CD4-positive, alpha-beta T cell treated with Interleukin-4 for 1 hour (primary cell): Measurements from ENCODE around the gene KCNN3.
"Not testable (repeated sequence)": the region's sequence is repeated elsewhere in the genome, so short reads cannot be mapped to it uniquely, and the experiment has no call there.

Source experiments
- DNase-seq, 2 donors: peaks; one replicate each; pipeline ENCODE4 v3.0.0-alpha.2; 2020 to 2022

Gene KCNN3

GRCh38 chr1:154695985-154696384 lies 174.1 kb downstream of the KCNN3 start:
- no peak for DNase-seq

DNA sequence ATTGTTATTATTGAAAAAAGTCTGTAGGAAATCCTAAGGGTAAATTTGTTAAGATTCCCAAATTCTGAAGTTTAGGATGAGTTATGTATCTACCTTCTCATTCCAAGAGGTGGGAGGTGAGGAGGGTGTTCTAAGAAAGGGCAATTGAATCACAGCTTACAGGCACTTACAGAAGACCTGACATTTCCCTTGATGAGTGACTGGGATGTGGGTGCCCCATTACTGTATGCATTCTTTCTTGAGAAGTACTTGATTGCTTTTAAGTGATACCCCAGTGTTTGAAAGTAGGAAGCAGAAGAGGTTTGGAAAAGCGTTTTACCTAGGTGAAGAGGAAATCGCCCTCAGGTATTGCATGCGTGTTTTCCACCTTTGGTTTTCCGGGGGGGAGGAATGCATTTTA lies 175.1 kb downstream of the KCNN3 start:
- DNase-seq: no peak

- no peak for DNase-seq
Measured at GRCh38 chr1:154689083-154689482, 181.0 kb downstream of the KCNN3 start.

GRCh38 chr1:154686507-154686906 lies 183.6 kb downstream of the KCNN3 start:
- no peak for DNase-seq

GRCh38 chr1:154683820-154684219 lies 186.3 kb downstream of the KCNN3 start:
- no peak for DNase-seq

DNA sequence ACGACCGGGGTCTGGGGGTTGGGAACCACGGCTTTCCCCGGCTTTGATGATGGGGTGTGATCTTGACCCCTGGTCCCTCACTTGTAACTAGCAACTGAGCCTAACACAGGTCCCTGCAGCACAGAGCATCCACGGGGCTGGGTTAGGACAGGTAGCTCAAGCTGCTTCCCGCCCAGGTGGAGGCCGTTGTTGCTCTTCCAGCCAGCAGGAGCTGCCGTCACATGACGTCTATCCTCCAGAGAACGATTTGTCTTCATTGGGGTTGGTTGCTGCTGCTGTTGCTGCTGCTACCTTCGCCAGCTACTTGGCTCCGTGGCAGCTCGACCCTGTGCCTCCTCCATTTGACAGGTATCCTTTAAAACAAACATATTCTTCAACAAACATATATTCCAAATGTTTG lies 187.8 kb downstream of the KCNN3 start:
- DNase-seq: no peak

DNA sequence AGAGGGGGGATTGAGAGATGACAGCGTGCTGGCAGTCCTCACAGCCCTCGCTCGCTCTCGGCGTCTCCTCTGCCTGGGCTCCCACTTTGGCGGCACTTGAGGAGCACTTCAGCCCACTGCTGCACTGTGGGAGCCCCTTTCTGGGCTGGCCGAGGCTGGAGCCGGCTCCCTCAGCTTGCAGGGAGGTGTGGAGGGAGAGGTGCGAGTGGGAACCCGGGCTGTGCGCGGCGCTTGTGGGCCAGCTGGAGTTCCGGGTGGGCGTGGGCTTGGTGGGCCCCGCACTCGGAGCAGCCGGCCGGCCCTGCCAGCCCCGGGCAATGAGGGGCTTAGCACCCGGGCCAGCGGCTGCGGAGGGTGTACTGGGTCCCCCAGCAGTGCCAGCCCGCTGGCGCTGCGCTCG lies 192.2 kb downstream of the KCNN3 start:
- not testable (repeated sequence) for DNase-seq

DNA sequence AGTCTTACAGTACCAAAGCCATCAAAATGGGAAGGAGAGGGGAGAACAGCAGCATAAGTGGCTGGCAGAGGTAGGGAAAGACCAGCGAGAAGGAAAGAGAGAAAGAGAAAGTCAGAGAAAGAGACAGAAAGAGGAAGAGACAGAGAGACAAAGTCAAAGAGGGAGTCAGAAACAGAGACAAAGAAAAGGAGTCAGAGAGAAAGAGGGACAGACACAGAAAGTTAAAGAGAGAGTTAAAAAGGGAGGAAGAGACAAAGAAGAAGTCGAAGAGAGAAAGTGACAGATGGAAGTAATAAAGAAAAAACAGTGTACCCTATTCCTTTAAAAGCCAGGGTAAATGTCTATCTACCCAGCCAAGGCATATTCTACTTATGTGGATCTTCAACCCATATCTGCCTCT lies 193.2 kb downstream of the KCNN3 start:
- not testable (repeated sequence) for DNase-seq

DNA sequence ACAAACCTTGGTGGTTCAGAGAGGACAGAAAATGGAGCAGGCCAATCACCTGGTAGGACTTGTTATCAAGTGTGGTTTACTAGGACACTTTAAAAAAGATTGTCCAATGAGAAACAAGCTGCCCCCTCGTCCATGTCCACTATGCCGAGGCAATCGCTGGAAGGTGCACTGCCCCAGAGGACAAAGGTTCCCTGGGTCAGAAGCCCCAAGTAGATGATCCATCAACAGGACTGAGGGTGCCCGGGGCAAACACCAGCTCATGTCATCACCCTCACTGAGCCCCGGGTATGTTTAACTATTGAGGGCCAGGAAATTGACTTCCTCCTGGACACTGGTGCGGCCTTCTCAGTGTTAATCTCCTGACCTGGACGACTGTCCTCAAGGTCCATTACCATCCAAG lies 195.6 kb downstream of the KCNN3 start:
- not testable (repeated sequence) for DNase-seq

- DNase-seq: not testable (repeated sequence)
Measured at GRCh38 chr1:154672245-154672644, 197.8 kb downstream of the KCNN3 start.

DNA sequence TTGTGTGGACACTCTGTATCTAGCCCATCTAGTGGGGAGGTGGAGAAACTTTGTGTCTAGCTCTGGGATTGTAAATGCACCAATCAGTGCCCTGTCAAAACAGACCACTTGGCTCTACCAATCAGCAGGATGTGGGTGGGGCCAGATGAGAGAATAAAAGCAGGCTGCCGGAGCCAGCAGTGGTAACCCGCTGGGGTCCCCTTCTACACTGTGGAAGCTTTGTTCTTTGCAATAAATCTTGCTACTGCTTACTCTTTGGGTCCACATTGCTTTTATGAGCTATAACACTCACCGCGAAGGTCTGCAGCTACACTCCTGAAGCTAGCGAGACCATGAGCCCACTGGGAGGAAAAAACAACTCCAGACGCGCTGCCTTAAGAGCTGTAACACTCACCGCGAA lies 198.7 kb downstream of the KCNN3 start:
- DNase-seq: not testable (repeated sequence)

GRCh38 chr1:154670310-154671270 lies 199.5 kb downstream of the KCNN3 start:
- DNase-seq: not testable (repeated sequence)

DNA sequence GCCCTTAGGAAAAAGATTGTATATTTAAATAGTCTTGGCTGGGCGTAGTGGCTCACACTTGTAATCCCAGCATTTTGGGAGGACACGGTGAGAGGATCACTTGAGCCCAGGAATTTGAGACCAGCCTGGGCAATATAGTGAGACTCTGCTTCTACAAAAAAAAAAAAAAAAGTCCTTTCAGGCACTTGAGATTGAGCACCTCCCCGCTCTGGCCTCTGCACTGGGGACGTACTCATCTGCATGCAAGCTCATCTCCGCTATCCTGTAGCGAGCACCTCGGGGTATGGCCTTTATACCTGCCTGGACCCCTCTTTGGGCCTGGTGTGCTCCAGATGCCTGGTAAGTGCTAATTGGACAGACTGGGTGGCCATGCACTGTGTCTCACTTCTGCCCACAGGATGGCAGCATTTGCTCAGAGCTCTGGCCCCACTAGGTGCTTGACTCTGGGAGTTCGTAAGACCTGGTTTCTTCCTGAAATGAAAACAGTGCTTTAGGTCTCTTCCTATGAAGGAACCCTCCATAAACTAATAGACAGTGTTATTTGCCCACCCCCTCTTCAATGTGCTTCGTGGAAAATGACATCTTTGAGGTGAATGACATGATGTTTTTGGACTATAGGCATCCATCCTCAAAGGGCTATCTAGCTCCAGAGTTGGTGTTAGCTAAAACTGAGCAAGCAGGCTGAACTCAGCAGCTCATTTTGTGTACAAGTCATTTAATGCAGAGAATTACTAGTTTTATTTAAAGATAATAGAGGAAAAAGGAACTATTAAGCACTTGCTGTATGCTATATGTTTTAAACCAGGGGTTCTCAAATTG lies 200.4 kb downstream of the KCNN3 start:
- peak; percentile 78 to 79 for DNase-seq

- DNase-seq: no peak
Measured at GRCh38 chr1:154666051-154666790, 203.9 kb downstream of the KCNN3 start.

- no peak for DNase-seq
Measured at GRCh38 chr1:154664331-154665002, 205.6 kb downstream of the KCNN3 start.

GRCh38 chr1:154663471-154664060 lies 206.5 kb downstream of the KCNN3 start:
- no peak for DNase-seq

DNA sequence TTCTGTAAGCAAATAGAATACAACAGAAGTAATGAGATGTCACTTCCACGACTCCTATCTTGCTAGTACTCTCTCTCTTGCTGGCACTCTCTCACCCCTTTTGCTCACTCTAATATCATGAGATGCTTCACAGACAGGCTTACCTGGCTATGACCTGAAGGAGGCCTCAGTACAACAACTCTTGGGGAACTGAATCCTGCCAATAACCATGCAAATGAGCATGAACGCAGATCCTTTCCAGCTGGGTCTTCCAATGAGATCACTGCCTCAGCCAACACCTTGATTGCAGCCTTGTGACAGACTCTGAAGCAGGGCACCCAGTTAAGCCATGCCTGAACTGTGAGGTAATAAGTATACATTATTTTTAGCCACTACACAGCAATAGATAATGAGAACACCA lies 209.0 kb downstream of the KCNN3 start:
- no peak for DNase-seq

- DNase-seq: no peak
Measured at GRCh38 chr1:154659823-154660592, 210.1 kb downstream of the KCNN3 start.

DNA sequence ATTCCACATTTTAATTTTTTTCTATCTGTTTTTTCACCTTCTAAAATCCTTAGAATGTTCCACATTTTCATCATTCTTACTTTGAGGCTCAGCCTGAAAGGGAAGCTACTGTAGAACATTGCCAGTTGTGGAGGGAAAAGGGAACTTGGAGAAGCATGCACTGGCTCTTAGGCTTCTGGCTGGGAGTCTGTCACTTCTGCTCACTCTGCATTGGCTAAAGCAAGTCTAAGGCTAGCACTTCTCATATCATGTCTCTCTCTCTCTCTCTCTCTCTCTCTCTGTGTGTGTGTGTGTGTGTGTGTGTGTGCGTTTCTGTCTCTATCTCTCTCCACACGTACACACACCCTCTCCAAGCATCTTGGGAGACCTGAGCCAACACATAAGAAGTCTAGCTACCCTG lies 212.5 kb downstream of the KCNN3 start:
- no peak for DNase-seq

DNA sequence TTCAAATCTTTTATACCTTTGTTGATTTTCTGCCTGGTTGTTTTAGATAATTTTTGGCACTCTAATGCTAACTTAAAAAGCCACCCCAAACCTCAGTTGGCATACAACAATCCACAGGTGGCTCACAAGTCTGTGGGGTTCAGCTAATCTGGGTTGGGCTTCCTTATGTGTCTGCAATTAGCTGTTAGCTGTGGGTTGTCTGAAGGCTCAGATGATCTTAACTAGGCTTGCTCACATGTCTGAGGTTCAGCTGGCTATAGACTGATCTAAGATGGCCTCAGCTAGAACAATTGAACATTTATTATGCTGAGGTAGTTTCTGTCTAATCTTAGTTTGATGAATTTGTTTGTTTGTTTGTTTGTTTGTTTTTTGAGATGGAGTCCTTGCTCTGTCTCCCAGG lies 217.2 kb downstream of the KCNN3 start:
- no peak for DNase-seq
